HG03159 (cell line): ENCODE data around the gene PGS1.

Source experiments
- ATAC-seq: cut with Tn5 transposase; IDR thresholded peaks from one replicate; pipeline ENCODE4 v1.9.1; 2021; ENCODE audit warnings: mild to moderate bottlenecking, moderate library complexity; ENCODE audit not compliant: unreplicated experiment

Gene PGS1

GRCh38 chr17:78345791-78346494 is 32.5 kb upstream of the PGS1 start:
- no peak for ATAC-seq

GRCh38 chr17:78346605-78347250 is 31.7 kb upstream of the PGS1 start:
- no peak for ATAC-seq

- no peak for ATAC-seq
These were observed 31.0 kb upstream of the PGS1 start for GRCh38 chr17:78347453-78347852.

- ATAC-seq: no peak
These were observed 30.2 kb upstream of the PGS1 start for GRCh38 chr17:78348055-78348770.

- no peak for ATAC-seq
These were observed 28.4 kb upstream of the PGS1 start for GRCh38 chr17:78349891-78350642.

GRCh38 chr17:78351449-78352006 is 26.9 kb upstream of the PGS1 start:
- ATAC-seq: no peak

GRCh38 chr17:78353834-78354233 is 24.6 kb upstream of the PGS1 start:
- no peak for ATAC-seq

GRCh38 chr17:78355045-78355641 is 23.3 kb upstream of the PGS1 start:
- ATAC-seq: no peak

- no peak for ATAC-seq
These were observed 22.7 kb upstream of the PGS1 start for GRCh38 chr17:78355701-78356100.

- ATAC-seq: peak; percentile 64
These were observed 22.2 kb upstream of the PGS1 start for GRCh38 chr17:78356101-78356713.

- no peak for ATAC-seq
These were observed 21.3 kb upstream of the PGS1 start for GRCh38 chr17:78357177-78357586.

- ATAC-seq: no peak
These were observed 20.5 kb upstream of the PGS1 start for GRCh38 chr17:78357672-78358537.

GRCh38 chr17:78358538-78359320 is 19.7 kb upstream of the PGS1 start:
- ATAC-seq: no peak

GRCh38 chr17:78359321-78359996 is 19.0 kb upstream of the PGS1 start:
- ATAC-seq: no peak

GRCh38 chr17:78359997-78360370 is 18.5 kb upstream of the PGS1 start, which contains the start of gene SOCS3:
SOCS3 (minus strand) TSS chr17:78360077; CDS start chr17:78359095, 982 bp downstream.
- ATAC-seq: peak; percentile 35

GRCh38 chr17:78360371-78361224 is 17.9 kb upstream of the PGS1 start:
- ATAC-seq: peak; percentile 21

- no peak for ATAC-seq
These were observed 17.2 kb upstream of the PGS1 start for GRCh38 chr17:78361225-78361701.
